ENCODE data around the gene PRSS36.
"Not testable (repeated sequence)": the region's sequence is repeated elsewhere in the genome, so short reads cannot be mapped to it uniquely, and the experiment has no call there.

The PRSS36 gene

DNA sequence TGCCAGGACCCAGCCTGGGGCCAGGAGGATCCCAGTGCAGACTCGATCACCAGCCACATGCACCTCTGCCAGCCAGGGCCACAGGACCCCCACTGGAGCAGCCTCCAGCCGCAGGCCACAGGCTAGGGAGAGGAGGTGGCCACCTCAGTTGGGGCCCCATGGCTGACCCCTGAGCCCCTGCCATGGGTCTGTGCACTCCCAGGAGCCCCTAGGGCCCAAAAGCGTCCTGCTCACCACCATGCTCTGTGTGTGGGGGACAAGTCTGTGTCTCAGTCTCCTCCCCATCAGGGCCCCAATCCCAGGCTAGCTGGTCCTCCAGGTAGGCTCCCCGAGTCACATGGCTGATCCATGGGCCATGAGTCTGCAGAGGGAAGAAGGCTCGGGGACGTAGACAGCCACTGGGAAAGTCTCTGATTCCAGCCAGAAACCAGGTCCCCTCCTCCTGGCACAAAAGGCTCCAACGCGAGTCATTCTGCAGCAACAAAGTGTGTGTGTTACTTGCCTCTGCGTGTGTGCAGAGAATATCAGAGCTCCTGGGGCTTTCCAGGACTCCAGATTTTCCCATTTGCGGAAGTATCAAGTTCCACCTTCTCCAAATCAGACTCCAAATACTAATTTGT lies 8.3 kb downstream of the PRSS36 start:
- no peak for DNase-seq (ENCODE audit: low spot score)

- DNase-seq (ENCODE audit: low spot score) = not testable (repeated sequence)
Observed at GRCh38 chr16:31141071-31141469, 8.8 kb downstream of the PRSS36 start.

DNA sequence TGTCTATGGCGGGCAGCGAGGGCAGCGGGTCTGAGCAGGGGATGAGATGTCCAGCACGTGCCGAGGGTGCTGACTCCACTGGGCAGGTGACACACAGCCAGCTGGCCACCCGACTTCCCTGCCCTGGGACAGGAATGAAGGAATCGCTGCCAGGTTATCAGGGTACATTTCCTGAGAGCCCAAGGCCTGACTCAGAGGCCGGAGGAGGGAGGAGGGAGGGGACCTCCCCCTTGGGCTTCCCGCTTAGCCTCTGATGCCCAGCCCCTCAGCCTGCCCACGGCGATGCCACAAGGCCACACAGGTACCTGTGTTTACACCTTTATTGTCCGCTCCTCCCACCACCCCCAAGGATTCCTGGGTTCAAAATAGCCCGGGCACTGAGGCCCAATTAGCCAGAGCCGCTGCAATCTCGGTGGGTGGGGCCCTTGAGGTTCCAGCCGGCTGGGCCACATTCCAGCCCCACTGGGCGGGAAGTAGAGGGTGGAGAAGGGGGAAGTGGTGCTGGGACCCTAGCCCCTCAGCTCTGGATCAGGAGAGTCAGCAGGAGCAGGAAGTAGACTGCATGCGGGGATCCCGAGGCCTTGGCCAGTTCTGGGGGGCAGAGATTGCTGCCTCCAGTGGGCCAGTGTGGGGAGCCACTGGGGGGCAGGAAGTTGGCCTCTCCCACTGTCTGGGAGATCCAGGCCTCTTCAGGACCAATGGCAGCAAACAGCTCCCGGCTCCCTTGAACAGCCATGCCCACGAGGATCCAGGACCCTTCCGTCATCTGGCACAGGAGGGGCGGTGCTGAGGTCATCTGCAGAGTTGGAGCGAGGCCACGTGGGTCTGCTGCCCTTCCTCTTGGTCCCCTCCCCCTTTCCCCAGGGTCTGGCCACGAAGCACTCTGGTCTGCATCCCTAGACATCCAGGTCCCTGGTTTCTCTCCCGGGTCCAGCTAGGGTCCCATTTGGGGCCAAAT lies 11.0 kb downstream of the PRSS36 start:
- DNase-seq (ENCODE audit: low spot score) = no peak

- DNase-seq (ENCODE audit: low spot score) = not testable (repeated sequence)
Observed at GRCh38 chr16:31136822-31137499, 12.9 kb downstream of the PRSS36 start.

- DNase-seq (ENCODE audit: low spot score) = no peak
Observed at GRCh38 chr16:31136287-31136662, 13.6 kb downstream of the PRSS36 start.

DNA sequence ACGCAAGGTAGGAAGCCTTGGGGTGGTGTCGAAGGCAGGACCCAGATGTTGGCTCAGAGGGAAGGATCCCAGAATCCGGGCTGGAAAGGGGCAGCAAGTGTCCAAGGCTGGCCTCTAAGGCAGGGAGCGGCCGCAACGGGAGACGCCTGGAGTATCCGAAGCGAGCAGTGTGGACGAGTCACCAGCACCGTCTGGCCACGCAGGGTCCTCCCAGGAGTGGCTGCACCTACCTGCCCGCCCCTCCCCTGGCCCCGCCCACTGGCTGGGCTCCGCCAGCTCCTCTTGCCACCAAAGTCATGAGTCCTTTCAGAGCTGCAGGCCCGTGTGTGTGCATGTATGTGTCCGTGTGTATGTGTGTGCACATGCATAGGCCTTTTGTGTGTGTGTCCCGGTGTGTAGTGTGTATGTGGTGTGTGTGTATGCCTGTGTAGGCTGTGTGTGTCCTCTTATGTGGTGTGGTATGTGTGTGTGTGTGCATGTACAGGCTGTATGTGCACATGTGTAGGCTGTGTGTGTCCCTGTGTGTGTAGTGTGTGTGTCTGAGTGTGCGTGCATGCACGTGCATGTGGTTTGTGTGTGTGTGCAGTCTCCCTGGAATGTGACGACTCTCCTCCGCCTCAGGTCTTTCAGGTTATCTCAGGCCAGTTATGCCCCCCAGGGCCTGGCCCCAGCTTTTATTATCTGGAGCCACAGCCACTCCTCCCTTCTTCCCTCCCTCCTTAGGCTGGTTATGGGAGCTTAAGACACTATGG lies 14.2 kb downstream of the PRSS36 start, which contains the start of gene PRSS8:
Gene PRSS8 (minus strand): TSS at position 193 of the 752 bp plus-strand sequence. CDS start 229 bp downstream, outside the sequence.
- no peak for DNase-seq (ENCODE audit: low spot score)

DNA sequence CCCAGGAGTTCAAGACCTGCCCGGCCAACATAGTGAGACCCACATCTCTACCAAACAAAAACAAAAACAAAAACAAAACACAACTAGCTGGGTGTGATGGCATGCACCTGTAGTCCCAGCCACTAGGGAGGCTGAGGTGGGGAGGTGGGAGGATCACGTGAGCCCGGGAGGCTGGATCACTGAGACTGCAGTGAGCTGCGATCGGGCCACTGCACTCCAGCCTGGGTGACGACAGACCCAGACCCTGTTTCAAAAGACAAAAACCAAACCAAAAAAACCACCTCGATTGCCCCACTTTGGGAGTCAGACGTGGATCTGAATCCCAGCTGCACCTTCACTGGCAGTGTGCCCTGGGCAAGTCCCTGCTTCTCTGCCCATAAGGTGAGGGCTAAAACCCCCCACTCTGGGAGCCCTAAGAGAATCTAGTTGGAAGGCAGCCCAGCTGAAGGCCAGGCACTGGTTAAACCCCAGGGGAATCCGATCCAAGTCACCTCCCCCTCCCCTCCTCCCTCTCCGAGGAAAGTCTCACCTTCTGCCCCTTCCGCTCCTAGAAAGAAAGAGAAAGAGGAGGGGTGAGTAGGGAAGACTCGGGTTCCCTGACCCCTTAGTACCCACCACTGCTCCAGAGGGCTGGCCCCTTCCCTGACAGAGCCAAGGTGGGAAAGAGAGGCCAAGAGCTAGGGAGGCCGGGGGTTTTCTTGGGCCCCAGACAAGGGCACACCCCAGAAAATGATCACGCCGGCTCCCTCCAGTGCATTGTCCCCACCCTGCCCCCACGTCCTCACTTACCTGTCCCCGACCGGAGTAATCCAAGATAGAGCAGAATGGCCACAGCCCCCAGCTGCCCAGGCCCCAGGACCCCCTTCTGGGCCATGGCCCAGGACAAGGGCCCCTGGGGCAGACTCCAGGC lies 15.0 kb downstream of the PRSS36 start:
- DNase-seq (ENCODE audit: low spot score) = no peak

GRCh38 chr16:31134091-31134571 lies 15.7 kb downstream of the PRSS36 start:
- no peak for DNase-seq (ENCODE audit: low spot score)

DNA sequence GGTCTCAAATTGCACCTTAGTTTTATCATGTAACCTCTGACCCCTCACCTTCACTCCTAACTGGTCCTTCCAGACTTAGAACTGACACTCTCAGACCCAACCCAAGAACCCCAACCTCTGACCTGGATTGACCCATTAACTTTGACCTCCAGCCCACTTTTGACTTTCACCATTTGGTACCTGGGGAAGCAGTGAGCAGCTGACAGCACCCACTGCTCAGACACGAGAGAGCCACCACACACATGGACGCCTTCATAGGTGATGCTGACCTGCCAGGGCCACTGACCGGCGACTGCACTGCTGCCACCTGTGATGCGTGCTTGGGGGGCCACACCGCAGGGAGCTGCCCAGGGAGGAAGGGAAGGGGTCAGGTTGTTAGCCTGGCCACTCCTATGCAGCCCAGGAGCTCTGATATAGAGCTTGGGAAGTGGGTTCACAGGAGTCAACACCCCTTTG lies 16.8 kb downstream of the PRSS36 start:
- DNase-seq (ENCODE audit: low spot score) = no peak

DNA sequence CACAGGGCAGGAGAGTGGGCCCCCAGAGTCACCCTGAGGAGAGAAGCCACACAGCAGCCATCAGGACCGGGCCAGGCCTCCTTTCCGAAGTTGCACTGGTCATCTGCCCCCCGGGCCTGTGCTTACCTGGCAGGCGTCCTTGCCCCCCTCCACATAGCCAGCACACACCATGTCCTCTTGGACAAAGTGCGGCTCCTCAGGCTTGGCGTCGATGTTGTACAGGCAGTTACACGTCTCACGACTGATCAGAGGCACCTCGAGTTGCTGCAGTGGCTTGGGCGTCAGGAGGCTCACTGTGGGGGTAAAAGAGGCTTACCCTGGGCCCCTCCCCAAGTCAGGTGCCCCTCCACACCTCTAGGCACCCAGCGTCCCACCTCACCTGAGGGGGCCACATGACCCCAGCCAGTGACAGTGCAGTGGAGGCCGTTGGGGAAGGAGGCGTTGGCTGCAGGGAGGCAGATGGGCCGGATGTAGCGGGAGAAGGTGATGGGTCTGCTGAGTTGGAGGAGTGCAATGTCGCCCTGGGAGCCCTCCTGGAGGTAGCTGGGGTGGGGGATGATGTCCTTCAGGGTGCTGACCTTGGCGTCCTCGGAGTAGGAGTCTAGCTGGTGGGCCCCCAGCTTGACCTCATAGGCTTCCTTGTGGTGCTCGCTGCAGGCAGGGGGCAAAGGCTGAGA lies 17.4 kb downstream of the PRSS36 start:
- no peak for DNase-seq (ENCODE audit: low spot score)

DNA sequence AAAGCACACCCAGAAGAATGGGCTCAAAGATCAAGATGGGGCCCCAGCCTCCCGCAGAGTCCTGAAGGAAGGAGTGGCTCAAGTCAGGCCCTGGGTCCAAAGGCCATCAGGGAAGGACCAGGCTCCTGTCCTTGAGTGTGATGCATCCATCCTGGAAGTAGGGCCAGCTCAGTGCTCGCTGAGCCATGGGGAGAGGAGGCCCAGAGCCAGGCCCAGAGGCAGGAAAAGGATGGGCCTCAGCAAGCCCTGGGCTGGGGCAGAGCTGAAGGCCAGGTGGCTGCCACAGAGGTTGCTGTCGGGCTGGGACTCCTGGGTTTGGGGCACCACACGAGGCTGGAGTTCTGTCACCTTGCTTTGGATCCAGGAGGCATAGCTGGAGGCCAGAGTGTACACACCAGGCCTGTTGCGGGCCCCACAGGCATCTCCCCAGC lies 18.0 kb downstream of the PRSS36 start:
- DNase-seq (ENCODE audit: low spot score) = no peak

GRCh38 chr16:31131416-31131815 lies 18.4 kb downstream of the PRSS36 start:
- no peak for DNase-seq (ENCODE audit: low spot score)

- no peak for DNase-seq (ENCODE audit: low spot score)
Observed at GRCh38 chr16:31130899-31131298, 19.0 kb downstream of the PRSS36 start.

DNA sequence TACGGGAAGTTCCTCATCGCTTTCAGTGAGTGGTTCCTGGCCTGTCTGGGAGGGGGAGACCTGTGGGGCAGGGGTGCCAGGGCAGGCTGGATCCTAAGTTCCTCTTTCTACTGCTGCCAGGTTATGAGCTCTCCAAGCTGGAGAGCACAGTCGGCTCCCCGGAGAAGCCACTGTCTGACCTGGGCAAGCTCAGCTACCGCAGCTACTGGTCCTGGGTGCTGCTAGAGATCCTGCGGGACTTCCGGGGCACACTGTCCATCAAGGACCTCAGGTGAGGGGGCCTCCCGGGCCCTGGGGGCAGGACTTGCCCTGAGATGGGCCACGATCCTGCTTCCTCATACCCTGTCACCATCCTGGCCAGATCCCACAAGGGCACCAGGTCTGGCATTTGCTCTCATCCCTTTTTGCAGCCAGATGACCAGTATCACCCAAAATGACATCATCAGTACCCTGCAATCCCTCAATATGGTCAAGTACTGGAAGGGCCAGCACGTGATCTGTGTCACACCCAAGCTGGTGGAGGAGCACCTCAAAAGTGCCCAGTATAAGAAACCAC lies 19.5 kb downstream of the PRSS36 start:
- no peak for DNase-seq (ENCODE audit: low spot score)

GRCh38 chr16:31129568-31130335 lies 20.1 kb downstream of the PRSS36 start:
- DNase-seq (ENCODE audit: low spot score) = no peak

DNA sequence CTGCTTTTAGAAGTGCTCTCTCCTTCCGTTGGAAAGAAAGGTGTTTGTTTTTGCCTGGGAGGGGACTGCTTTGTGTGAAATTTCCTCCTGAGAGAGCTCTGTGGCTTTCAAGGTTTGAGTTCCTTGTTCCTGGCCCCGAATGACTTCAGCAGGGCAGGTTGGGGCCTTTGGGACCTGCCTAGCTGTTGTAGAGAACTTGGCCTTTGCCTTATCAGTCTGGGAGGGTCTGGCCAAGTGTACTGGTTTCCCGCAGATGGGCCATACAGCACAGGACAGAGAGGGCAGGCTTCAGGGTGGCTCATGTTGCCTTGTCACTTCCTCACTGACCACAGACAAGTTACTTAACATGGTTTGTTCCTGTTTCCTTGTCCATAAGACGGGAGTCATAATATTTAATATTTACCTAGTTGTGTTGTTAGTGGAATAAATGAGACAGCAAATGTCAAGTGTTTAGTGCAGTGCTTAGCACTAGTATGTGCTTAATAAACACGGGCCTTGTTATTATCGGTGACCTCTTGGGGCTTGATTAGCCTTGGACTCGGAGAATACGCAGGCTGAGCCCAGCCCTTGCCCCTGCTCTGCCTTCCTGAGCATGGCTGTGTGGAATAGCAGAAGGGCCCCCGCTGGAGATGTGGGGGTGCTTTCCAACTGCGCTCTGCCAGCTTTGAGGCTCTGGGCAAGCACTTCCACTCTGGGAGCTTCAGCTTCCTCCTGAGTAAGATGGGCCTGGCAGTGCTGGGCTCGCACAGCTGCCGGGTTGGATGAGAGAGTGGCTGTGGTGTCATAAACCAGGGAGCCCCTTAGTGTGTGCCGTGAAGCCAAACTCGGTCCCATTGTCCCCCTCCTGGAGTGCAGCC lies 20.9 kb downstream of the PRSS36 start:
- DNase-seq (ENCODE audit: low spot score) = no peak

GRCh38 chr16:31127182-31127581 lies 22.7 kb downstream of the PRSS36 start:
- no peak for DNase-seq (ENCODE audit: low spot score)

- no peak for DNase-seq (ENCODE audit: low spot score)
Observed at GRCh38 chr16:31125844-31126243, 24.0 kb downstream of the PRSS36 start.

All from CD4-positive, alpha-beta T cell treated with Interleukin-15 for 4 hours (primary cell).